GM18498 (cell line): ENCODE data around the gene RAB25.
"Not testable (repeated sequence)": the region's sequence is repeated elsewhere in the genome, so short reads cannot be mapped to it uniquely, and the experiment has no call there.

Experiments used
- ATAC-seq: cut with Tn5 transposase; IDR thresholded peaks from one replicate; pipeline ENCODE4 v1.9.1; 2021; ENCODE audit warnings: mild to moderate bottlenecking, moderate library complexity; ENCODE audit not compliant: unreplicated experiment

RAB25 gene

DNA sequence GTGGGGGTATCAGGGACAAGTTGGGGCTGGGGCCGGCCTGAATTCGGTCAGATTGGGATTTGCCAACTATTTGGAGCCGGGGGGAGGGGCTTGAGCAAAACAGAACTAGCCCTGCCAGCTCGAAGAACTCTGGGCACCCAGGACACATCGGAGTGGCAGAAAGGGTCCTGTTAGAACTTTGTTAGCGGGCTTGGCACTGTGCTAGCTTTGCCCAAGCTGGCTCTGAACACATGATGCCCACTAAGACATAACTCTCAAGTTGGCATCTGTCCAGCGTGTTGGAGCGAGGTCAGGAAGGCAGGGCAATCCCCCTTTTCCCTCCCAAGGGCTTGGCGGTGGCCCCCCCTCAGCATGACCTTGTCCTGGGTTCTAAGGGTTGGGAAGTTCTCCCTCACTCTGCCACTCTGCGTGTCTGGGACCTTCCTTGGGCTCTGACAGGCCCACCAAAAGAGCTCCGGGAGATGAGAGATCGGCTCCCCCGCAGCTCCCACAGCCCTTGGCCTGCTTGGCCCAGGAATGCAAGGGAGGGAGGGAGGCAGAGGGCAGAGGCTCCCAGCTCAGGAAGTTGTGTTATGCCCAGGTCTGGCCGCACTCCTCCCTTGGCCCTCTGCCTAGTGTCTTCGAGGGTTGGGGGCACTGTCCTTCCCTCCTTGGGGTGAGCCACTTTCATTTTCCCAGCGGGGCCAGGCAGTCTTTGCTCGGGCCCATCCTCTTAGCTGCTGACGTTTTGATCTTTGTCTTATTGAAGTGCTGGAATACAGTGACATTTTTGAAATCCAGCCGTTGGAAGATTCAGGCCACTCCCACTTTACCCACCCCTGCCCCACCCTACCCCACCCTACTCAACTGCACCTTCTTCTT lies 54.8 kb downstream of the RAB25 start:
- ATAC-seq, result no peak

DNA sequence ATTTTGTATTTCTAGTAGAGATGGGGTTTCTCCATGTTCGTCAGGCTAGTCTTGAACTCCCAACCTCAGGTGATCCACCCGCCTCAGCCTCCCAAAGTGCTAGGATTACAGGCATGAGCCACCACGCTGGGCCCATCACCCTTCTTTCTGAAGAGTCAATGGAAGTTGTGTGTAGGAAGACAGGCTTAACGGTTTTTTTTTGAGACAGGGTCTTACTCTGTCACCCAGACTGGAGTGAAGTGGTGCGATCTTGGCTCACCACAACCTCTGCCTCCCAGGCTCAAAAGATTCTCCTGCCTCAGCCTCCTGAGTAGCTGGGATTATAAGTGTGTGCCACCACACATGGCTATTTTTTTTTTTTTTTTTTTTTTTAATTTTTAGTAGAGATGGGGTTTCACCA lies 55.8 kb downstream of the RAB25 start:
- ATAC-seq, result not testable (repeated sequence)

DNA sequence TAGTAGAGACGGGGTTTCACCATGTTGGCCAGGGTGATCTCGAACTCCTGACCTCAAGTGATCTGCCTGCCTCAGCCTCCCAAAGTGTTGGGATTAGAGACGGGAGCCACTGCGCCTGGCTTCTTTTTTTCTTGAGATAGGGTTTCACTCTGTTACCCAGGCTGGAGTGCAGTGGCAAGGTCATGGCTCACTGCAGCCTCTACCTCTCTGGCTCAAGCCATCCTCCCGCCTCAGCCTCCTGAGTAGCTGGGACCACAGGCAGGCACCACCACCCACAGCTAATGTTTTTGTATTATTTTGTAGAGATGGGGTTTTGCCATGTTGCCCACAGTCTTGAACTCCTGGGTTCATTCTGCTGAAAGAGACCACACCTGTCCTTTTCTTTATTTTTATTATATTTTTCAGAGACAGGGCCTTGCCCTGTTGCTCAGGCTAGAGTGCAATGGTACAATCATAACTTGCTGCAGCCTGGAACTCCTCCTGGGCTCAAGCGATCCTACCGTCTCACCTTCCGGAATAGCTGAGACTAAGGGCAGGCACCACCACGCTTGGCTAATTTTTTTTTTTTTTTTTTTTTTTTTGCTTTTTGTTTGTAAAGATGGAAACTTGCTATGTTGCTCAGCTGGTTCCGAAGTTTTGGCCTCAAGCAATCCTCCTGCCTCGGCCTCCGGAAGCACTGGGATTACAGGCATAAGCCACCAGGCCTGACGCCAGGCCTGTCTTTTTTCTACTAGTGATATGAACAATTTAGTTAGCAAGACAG lies 56.6 kb downstream of the RAB25 start:
- ATAC-seq, result no peak

DNA sequence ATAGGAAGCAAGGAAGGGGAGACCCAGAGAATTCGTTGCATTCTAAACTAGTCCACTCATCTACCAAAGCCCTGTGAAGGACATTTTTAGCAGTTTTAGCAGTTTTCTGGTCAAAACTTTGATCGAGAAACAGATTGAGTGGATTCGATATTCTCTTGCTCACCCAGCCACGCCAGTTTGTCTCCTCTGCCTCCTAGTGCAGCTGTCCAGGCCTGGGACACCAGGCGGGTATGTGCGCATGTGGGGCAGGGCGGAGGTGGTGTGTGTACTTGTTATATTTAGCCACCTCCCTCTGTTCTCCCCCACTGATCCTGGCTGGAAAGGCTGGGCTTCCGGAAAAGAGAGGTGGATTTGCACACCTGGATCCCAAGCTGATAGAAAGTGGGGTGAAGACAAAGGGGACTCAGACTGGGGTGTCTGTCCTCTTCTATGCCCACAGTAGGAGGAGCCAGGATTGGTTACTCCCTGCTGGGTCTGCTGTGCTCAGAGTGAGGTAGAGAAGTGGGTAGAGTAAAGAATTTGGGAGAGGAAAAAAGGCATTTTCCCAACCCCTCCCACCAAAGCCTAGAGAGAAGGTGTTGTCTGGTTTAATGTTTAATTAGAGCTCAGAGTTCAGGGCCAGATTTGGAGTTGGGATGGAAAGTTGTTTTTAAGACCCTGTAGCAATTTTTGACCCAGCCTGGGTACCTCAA lies 57.4 kb downstream of the RAB25 start:
- no peak for ATAC-seq

DNA sequence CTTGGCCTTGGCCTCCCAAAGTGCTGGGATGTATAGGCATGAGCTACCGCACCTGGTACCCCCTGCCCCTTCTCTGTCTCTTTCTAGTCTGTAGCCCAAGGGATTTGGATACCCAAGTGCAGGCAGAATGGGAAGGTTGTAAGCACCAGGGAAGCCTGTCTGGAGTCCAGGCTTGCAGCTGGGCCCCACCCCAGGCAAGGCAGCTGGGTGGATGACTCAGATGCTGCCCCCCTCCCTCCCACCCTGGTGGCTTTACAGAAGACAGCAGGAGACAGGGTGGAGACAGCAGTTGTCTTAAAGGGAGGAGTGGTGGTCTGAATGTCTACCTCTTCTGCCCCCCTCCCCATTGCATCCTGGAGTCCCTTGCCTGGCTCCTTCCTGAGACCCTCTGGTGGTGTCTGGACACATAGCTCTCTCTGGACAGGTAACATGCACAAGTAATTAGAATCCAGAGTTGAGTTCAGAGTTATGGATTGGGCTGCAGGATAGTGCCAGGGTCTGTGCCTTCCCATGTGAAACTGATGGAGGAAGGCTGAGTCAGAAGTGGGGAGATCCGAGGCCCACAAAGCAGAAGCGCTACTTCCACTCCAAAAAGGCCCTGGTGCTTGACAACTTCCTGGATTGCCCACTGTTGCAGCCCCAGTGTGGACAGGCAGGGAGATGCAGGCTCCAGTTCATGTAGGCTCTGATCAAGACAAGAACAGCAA lies 58.7 kb downstream of the RAB25 start:
- no peak for ATAC-seq
